GM18498 (cell line): ENCODE results near the gene ROGDI.

Experiments
- ATAC-seq: cut with Tn5 transposase; IDR thresholded peaks from one replicate; pipeline ENCODE4 v1.9.1; 2021; ENCODE audit warnings: mild to moderate bottlenecking, moderate library complexity; ENCODE audit not compliant: unreplicated experiment

The ROGDI gene

DNA sequence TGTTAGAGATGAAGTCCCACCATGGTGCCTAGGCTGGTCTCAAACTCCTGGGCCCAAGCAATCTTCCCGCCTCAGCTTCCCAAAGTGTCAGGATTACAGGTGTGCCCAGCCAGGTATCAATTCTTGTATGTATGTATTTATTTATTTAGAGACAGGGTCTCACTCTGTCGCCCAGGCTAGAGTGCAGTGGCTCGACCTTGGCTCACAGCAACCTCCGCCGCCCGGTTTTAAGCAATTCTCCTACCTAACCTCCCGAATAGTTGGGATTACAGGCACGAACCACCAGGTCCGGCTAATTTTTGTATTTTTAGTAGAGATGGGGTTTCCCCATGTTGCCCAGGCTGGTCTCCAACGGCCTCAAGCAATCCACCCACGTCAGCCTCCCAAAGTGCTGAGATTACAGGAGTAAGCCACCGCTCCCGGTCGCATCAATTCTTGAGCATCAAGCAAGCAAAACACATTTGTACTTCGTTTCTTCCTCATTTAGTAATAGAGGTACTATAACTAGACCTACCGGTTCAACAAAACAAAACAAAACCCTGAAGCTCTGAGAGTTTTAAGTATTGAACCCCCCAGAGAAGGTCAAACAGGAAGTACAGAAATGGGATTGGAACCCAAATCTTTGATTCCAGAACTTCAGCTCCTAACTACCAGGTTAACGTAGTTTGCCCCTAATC, 34.4 kb downstream of the ROGDI start:
- peak; percentile 5 for ATAC-seq

GRCh38 chr16:4766875-4767628, 35.4 kb downstream of the ROGDI start, which contains the start of gene ZNF500:
TSS of gene ZNF500 (minus strand) at chr16:4767162. CDS start at chr16:4765978, 1,184 bp downstream.
- ATAC-seq: peak; percentile 87

GRCh38 chr16:4765511-4766474, 36.6 kb downstream of the ROGDI start:
- ATAC-seq: no peak

- no peak for ATAC-seq
Measured at GRCh38 chr16:4763791-4764190, 38.6 kb downstream of the ROGDI start.

DNA sequence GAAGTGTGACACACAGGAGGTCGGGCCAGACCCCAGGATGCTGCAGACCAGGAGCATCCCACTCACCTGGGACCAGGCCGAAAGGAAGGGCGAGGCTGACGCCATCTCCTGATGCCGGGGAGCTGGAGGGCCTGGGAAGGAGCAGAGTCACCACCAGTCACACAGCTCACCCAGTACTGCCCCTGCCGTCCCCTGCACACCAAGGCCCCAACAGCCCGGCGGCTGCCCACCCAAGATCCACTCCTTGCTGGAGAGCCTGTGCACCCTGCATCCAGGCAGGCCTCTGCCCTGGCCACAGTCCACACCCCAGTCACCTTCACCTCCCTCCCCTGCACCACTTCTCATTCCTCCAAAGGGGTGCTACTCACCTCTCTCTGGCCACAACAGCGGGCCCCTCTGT, 40.2 kb downstream of the ROGDI start:
- ATAC-seq: no peak

GRCh38 chr16:4760221-4760910, 42.1 kb downstream of the ROGDI start:
- ATAC-seq: no peak

GRCh38 chr16:4755687-4756086, 46.7 kb downstream of the ROGDI start:
- ATAC-seq: no peak

DNA sequence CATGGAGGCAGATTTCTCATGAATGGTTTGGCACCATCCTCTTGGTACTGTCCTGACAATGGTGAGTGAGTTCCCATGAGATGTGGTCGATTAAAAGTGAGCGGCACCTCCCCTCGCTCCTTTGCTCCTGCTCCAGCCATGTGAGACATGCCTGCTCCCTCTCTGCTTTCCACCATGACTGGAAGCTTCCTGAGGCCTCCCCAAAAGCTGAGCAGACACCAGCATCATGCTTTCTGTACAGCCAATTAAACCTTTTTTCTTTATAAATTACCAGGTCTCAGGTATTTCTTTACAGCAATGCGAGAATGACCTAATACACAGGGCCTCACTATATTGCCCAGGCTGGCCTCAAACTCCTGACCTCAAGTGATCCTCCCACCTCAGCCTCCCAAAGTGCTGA, 47.6 kb downstream of the ROGDI start:
- ATAC-seq: no peak

DNA sequence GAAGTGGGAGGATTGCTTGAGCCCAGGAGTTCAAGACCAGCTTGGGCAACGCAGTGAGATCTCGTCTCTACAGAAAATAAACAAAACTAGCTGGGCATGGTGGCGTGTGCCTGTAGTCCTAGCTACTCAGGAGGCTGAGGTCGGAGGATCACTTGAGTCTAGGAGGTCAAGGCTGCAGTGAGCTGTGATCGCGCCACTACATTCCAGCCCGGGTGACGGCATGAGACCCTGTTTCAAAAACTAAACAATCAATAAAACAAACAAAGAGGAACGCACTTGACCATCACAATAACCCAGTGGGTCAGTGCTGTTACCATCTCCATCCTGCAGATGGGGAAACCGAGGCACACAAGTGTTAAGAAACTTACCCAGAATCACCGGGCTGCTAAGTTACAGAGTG, 49.2 kb downstream of the ROGDI start:
- no peak for ATAC-seq

GRCh38 chr16:4752351-4753100, 49.9 kb downstream of the ROGDI start:
- no peak for ATAC-seq

DNA sequence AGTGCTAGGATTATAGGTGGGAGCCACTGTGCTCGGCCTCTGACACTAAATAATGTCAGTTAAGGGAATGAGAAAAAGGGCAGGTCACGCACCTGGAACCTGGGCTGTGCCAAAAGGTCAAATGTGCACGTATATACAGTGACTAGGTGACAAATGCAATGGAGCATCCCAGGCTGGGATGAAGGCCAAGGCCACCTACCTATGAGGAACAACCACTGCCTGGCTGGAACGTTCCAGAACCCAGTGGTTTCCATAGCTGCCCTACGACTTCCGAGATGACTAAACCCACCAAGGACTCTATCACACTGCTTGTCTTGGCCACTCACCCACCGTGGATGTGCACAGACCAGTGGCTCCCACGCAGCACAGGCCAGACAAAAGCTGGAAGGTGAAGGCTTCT, 51.5 kb downstream of the ROGDI start:
- no peak for ATAC-seq

GRCh38 chr16:4749700-4750257, 52.7 kb downstream of the ROGDI start:
- ATAC-seq: no peak

DNA sequence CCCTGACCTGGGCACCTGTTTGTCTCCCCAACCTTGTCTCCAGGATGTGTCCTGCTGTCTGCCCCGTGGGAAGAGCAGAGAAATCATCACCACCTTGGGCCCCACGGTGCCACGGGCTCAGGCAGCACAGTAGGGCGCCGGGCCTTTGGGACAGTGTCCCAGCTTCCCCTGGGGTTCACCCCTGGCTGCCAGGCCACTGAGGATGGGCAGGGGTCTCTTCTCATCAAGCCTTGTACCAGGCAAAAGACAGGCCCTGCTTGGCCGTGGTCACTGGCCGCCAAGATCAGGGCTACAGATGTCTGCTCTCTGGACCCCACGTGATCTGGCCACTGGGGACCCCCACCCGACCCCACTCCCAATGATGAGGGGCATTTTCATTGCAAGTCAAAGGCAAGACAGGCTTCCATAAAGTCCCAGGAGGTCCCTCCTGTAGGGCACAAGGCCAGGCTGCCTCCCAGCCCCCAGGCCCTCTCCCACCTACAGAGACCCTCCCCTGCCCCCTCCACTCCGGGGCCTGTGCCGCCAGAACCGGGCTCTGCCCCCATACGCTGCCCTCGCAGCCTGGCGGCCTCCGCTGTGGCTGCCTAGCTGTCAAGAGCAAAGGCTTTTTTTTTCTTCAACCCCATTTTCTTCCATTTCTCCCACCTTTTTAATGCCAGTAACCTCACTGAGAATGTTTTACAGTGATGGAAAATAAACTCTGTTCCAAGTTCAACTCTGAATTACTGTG, 53.6 kb downstream of the ROGDI start:
- no peak for ATAC-seq

- peak; percentile 41 for ATAC-seq
Measured at GRCh38 chr16:4747906-4748681, 54.3 kb downstream of the ROGDI start.

DNA sequence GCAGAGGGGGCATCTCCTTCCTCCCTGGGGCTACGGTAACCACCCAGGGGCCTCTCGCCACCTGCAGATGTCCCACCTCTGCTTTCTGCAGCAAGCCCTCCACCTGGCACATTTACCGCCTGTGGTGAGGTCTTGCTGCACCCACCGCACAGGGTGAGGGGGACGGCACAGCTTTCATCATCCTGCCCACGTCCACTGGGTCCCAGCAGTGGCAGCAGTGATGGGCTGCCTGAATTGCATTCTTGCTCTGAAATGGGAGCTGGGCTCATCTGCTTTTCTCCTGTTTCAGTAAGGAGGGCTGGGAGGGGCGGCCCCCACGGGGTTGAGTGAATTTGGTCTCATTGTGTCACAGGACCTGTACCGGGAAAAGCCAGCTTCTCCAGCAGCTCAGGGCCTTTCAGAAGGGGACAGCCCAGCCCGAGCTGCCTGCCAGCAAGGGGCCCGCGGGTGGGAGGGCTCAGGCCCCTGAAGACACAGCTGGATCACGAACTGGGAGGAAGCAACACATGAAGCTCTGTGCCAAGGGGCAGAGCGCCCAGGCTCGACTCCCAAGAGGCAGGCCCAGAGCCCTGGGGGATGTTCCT, 55.4 kb downstream of the ROGDI start:
- ATAC-seq: no peak
